Karpas-422 (cell line): ENCODE results near the gene RGS1. TPM values are rescaled to one million over a fixed set of nuclear protein-coding genes. Genes with fewer than 3 reads are reported as not detected.

ENCODE experiments used
- DNase-seq: peaks from one replicate; pipeline ENCODE4 v3.0.0-alpha.2; 2015
- H2AFZ ChIP-seq: fragments of 200-600 bp; sonication (generic); 2 replicates; pipeline ENCODE4 v1.6.1; 2014; ENCODE audit warnings: antibody characterized with exemption, low read length, mixed read lengths
- H3K27ac ChIP-seq: fragments of 200-600 bp; sonication (generic); 2 replicates; pipeline ENCODE4 v1.5.1; 2014; ENCODE audit warnings: mild to moderate bottlenecking, low read length, moderate library complexity
- H3K27me3 ChIP-seq: fragments of 200-600 bp; sonication (generic); 2 replicates; pipeline ENCODE4 v1.6.1; 2014; ENCODE audit warnings: low read length, mixed read lengths
- H3K36me3 ChIP-seq: fragments of 200-600 bp; sonication (generic); 2 replicates; pipeline ENCODE4 v1.6.1; 2014; ENCODE audit warnings: low read length, mixed read lengths; ENCODE audit not compliant: insufficient read depth
- H3K4me1 ChIP-seq: fragments of 200-600 bp; sonication (generic); 2 replicates; pipeline ENCODE4 v1.6.1; 2014; ENCODE audit warnings: mild to moderate bottlenecking, low read length, mixed read lengths
- H3K4me2 ChIP-seq: fragments of 200-600 bp; sonication (generic); 2 replicates; pipeline ENCODE4 v1.6.1; 2014; ENCODE audit warnings: low read length, low read depth, mild to moderate bottlenecking; ENCODE audit not compliant: poor library complexity, severe bottlenecking
- H3K4me3 ChIP-seq: fragments of 200-600 bp; sonication (generic); 2 replicates; pipeline ENCODE4 v1.5.1; 2014; ENCODE audit warnings: mild to moderate bottlenecking, antibody characterized with exemption, low read length, mixed read lengths
- H3K79me2 ChIP-seq: fragments of 200-600 bp; sonication (generic); 2 replicates; pipeline ENCODE4 v1.6.1; 2014; ENCODE audit warnings: mild to moderate bottlenecking, low read length, mixed read lengths
- H3K9ac ChIP-seq: fragments of 200-600 bp; sonication (generic); 2 replicates; pipeline ENCODE4 v1.6.0; 2014; ENCODE audit warnings: low read length
- H3K9me2 ChIP-seq: fragments of 200-600 bp; sonication (generic), shearing (Covaris generic); replicated peaks from 2 replicates; pipeline ENCODE4 v1.6.0; 2014; ENCODE audit warnings: mild to moderate bottlenecking, low read length, moderate library complexity; ENCODE audit not compliant: insufficient read depth
- H3K9me3 ChIP-seq: fragments of 300-700, 200-600 bp; sonication (generic); 2 replicates; pipeline ENCODE4 v1.6.1; 2014; ENCODE audit warnings: low read length, mixed read lengths
- H4K20me1 ChIP-seq: fragments of 200-600 bp; sonication (generic); 2 replicates; pipeline ENCODE4 v1.6.1; 2014; ENCODE audit warnings: mild to moderate bottlenecking, antibody characterized with exemption, low read length, low read depth; ENCODE audit not compliant: insufficient read depth
- total RNA-seq: library from RNA; depleted of rRNA; stranded (reverse); fragments of >200 nt; shearing (Covaris generic); gene quantifications from 2 replicates; pipeline ENCODE4 v1.2.3, GENCODE V29; 2014; ENCODE audit warnings: low replicate concordance

Gene RGS1
- total RNA-seq, 1 experiment from 2014 or later, result 3.5 TPM

GRCh38 chr1:192534666-192535065, 40.9 kb upstream of the RGS1 start:
- H3K79me2 ChIP-seq, result no peaks in the 10 kb centered on the region
- H3K4me1 ChIP-seq, result peaks cover 16% of the 10 kb centered on the region
- no peak overlapping the region for H3K4me3 ChIP-seq
- no peak overlapping the region for H3K9ac ChIP-seq
- no peaks in the 10 kb centered on the region for H3K9me3 ChIP-seq
- H3K27ac ChIP-seq, result no peak overlapping the region
- peak; percentile 19 for DNase-seq
- no peaks in the 10 kb centered on the region for H3K27me3 ChIP-seq
- no peaks in the 10 kb centered on the region for H4K20me1 ChIP-seq
- no peak overlapping the region for H2AFZ ChIP-seq
- H3K36me3 ChIP-seq, result no peaks in the 10 kb centered on the region
- no peaks in the 10 kb centered on the region for H3K9me2 ChIP-seq
- no peak overlapping the region for H3K4me2 ChIP-seq

DNA sequence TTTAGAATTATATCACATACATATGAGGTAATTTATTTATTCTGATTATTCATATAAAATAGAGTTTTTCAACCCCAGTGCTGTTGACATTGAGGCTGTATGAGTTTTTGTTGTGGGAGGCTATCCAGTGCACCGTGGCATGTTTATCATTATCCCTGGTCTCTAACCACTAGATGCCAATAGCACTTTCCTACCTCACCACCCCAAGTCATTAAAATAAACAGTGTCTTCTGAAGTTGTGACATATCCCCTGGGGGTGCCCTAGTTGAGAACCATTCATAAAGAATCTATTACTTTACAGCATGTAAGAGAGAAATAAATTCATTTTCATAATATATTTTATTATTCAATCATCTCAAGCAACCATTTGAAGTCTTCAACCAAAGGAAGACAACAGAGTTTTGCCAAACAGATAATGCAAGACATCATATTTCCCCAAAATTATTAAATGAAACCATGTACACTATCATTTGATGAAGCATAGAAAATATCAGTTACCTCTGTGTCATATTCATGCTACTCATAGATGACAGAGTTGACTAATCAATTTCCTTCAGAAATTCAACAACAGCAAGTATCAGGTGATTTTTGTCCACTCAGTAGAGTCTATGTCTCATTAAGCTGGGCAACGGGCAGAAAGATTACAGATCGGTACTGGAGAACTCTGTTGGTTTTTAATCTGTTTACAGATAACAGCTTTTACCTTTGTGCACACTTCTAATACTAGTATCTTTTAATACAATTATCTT, 39.5 kb upstream of the RGS1 start:
- Histone ChIP-seq H3K27ac (no peak overlapping the region), H3K9me2 (no peaks in the 10 kb centered on the region), H2AFZ (no peak overlapping the region), H3K4me3 (no peak overlapping the region), H3K4me2 (no peak overlapping the region), H3K9ac (no peak overlapping the region), H3K9me3 (no peaks in the 10 kb centered on the region), H3K27me3 (no peaks in the 10 kb centered on the region), H3K36me3 (no peaks in the 10 kb centered on the region), H3K79me2 (no peaks in the 10 kb centered on the region), H4K20me1 (no peaks in the 10 kb centered on the region), H3K4me1 (peaks cover 21% of the 10 kb centered on the region)
- DNase-seq, result peak; percentile 26

DNA sequence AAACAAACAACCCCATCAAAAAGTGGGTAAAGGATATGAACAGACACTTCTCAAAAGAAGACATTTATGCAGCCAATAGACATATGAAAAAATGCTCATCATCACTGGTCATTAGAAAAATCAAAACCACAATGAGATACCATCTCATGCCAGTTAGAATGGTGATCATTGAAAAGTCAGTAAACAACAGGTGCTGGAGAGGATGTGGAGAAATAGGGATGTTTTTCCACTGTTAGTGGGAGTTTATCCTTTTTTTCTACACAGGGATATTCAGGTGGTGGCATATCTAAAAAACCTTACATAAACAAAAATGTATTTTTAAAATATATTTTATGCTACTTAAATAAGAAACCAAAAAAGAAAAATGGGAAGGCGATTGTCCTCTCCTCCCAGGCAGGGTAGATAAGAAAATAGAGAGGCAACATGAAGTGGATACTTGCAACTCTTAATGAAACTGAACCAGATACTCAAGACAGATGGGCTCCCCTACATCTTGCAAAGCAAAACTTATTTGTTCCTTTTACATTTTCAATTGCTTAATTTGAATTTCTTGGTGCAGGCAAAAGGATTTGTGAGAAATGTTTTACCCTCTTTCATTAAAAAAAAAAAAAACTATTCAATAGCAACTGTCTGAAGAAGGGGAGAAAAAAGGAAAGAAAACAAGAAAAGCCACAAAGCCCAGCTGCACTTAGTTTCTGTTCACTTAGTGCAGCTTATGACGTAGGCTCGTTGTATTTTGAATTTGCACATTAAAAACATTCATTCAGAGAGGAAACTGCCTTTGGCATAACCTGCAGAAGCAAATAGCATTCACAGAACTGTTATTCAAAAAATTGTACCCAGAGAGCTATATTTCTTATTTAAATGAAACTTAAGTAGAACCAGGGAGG, 36.9 kb upstream of the RGS1 start:
- H3K27me3 ChIP-seq, result no peaks in the 10 kb centered on the region
- H3K4me2 ChIP-seq, result peak overlapping the region; percentile 46

DNA sequence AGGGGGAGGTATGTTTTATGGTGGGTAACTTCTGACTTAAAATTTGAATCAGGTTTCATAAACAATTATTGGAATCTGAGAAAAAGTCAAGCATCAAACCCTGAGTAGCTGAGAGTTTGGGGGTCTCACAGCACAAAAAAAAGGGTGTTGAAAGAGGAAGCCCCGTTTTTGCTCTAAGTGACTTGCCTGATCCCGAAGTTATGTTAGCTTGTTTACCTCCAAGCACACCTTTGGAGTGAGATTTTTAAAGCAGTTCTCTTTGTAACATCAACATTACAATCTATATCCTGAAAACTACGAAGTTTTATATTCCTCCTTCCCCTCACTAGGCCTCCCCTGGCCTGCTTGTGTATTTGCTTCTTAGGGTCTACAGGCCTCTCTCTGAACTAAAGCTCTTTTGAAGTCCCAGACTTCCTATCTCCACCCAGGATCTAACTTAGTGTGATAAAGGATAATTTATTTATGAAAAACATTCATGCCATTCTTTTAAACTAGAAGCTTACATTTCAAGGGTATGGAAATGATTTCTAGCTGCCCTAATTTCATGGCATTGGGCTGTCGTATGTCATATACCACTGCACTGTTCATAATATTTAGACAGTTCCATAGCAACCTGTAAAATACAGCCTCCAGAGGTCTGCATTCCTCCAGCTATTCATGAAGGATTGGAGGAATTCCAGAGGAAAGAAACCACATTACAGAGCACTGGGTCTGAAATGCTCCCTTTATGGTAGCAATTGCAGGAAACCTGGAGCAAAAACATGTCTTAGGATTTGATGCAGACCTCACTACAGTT, 36.1 kb upstream of the RGS1 start:
- H3K79me2 ChIP-seq, result no peaks in the 10 kb centered on the region
- H4K20me1 ChIP-seq, result no peaks in the 10 kb centered on the region
- DNase-seq, result peak; percentile 38
- H3K36me3 ChIP-seq, result no peaks in the 10 kb centered on the region
- peak overlapping the region; percentile 46 for H3K4me2 ChIP-seq
- no peaks in the 10 kb centered on the region for H3K9me2 ChIP-seq
- peak overlapping the region; percentile 19 for H3K9ac ChIP-seq
- H3K9me3 ChIP-seq, result no peaks in the 10 kb centered on the region
- H3K27ac ChIP-seq, result peak overlapping the region; percentile 58
- peaks cover 21% of the 10 kb centered on the region for H3K4me1 ChIP-seq
- peak overlapping the region; percentile 59 for H2AFZ ChIP-seq
- no peak overlapping the region for H3K4me3 ChIP-seq
- no peaks in the 10 kb centered on the region for H3K27me3 ChIP-seq

More for the DNA sequence above, 36.9 kb upstream of the RGS1 start:
- no peak overlapping the region for H3K4me3 ChIP-seq
- no peaks in the 10 kb centered on the region for H3K79me2 ChIP-seq
- H3K9me3 ChIP-seq, result no peaks in the 10 kb centered on the region
- no peaks in the 10 kb centered on the region for H3K9me2 ChIP-seq
- DNase-seq, result peak; percentile 46
- peak overlapping the region; percentile 19 for H3K9ac ChIP-seq
- H2AFZ ChIP-seq, result peak overlapping the region; percentile 59
- H3K36me3 ChIP-seq, result no peaks in the 10 kb centered on the region
- H4K20me1 ChIP-seq, result no peaks in the 10 kb centered on the region
- H3K4me1 ChIP-seq, result peaks cover 21% of the 10 kb centered on the region
- peak overlapping the region; percentile 58 for H3K27ac ChIP-seq

- Histone ChIP-seq H3K9ac (no peak overlapping the region), H3K4me1 (peaks cover 35% of the 10 kb centered on the region), H3K27ac (no peak overlapping the region), H3K4me3 (no peak overlapping the region), H2AFZ (no peak overlapping the region), H3K79me2 (no peaks in the 10 kb centered on the region), H3K4me2 (no peak overlapping the region), H3K36me3 (no peaks in the 10 kb centered on the region), H3K9me2 (no peaks in the 10 kb centered on the region), H3K9me3 (no peaks in the 10 kb centered on the region), H3K27me3 (no peaks in the 10 kb centered on the region), H4K20me1 (no peaks in the 10 kb centered on the region)
- DNase-seq, result no peak
Observed at GRCh38 chr1:192543445-192543844, 32.1 kb upstream of the RGS1 start.

DNA sequence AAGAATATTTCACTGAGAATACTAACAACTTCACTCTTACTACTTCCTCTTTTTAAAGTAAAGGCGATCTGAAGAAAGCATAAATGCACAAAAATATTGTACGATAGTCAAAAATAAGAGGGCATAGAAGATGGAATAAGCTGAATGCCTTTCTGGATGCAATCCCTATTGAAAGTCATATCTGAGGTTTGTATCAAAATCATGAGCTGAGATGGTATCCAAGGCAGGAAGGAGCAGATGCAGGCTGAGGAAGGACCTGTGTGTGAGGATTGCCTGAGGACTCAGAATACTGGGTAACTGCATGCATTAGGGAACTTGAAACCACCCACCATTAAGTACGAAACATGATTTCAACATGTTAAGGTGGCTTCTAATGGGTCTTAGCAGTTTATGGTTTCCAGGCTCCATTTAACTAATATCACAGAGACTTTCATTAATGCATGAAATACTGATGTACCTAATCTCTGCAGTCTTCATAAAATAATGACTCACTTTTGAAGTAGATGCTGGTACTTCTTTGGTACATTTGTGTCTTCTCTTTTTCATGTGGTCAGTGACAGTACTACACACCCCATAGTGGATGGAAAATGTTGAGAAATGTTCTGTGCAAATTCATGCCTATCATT, 29.6 kb upstream of the RGS1 start:
- Histone ChIP-seq H3K9ac (peak overlapping the region; percentile 35; the same call in 1 of the 2 replicates), H3K4me3 (no peak overlapping the region), H3K4me1 (peaks cover 15% of the 10 kb centered on the region), H3K9me3 (no peaks in the 10 kb centered on the region), H3K27ac (0 out of 2 replicates have a peak overlapping the region, but pooled peaks have one; percentile 18), H3K36me3 (no peaks in the 10 kb centered on the region), H4K20me1 (no peaks in the 10 kb centered on the region), H3K4me2 (peak overlapping the region; percentile 51), H3K79me2 (no peaks in the 10 kb centered on the region), H2AFZ (peak overlapping the region; percentile 73), H3K9me2 (no peaks in the 10 kb centered on the region), H3K27me3 (no peaks in the 10 kb centered on the region)
- peak; percentile 45 for DNase-seq

DNA sequence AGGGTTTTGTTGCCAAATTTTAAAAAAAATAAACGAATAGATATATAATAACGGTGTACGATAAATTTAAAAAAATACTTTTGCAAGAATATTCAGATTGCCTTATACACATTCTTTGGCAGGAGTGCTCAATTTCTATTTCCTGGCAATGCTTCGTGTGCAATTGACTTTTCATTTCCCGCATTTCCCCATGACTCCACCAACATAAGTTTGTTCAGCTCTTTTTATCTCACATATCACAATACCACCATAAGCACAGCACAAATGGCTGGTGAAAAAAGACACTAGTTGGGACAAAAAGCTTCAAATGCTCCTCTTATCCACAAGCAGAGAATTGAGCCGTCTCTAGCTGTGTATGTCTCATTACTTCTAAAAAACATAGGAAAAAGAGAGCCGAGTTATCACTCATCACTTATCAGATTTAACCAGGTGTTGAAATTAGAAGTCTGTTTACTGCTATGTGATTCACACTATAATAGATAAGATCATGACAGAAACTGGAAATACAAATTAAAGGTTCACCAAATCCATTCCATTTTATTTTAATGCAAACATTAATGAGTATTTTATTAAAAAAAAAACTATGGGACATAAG, 28.9 kb upstream of the RGS1 start:
- Histone ChIP-seq H3K79me2 (no peaks in the 10 kb centered on the region), H3K4me3 (no peak overlapping the region), H4K20me1 (no peaks in the 10 kb centered on the region), H2AFZ (peak overlapping the region; percentile 30; the same call in 1 of the 2 replicates), H3K27ac (no peak overlapping the region), H3K9me3 (no peaks in the 10 kb centered on the region), H3K9me2 (no peaks in the 10 kb centered on the region), H3K36me3 (no peaks in the 10 kb centered on the region), H3K27me3 (no peaks in the 10 kb centered on the region), H3K4me2 (no peak overlapping the region), H3K9ac (no peak overlapping the region), H3K4me1 (peaks cover 15% of the 10 kb centered on the region)
- no peak for DNase-seq
